Fibroblast of mammary gland (primary cell): Measurements from ENCODE around the gene RRAGA.

Experiments
- DNase-seq: peaks from one replicate; pipeline ENCODE4 v3.0.0-alpha.2; 2010; ENCODE audit warnings: low read depth
- H3K4me3 ChIP-seq: 2 replicates; pipeline ENCODE4 v1.5.1; 2011; ENCODE audit warnings: low read depth, mild to moderate bottlenecking, low read length, moderate library complexity; ENCODE audit not compliant: control insufficient read depth
- CTCF ChIP-seq: conservative IDR thresholded peaks from 2 replicates; pipeline ENCODE4 v1.5.1; 2011; ENCODE audit warnings: low read depth, low read length, inconsistent platforms; ENCODE audit not compliant: control insufficient read depth, insufficient read depth

RRAGA gene

GRCh38 chr9:19036611-19037010 lies 12.6 kb upstream of the RRAGA start:
- H3K4me3 ChIP-seq, result no peak overlapping the region
- DNase-seq, result no peak
- peak; percentile 16 for TF ChIP-seq CTCF

GRCh38 chr9:19049917-19050636 lies 850 bp downstream of the RRAGA start:
- H3K4me3 ChIP-seq, result peak overlapping the region; percentile 96
- no peak for TF ChIP-seq CTCF
- peak; percentile 40 for DNase-seq

GRCh38 chr9:19050637-19051591 lies 1.7 kb downstream of the RRAGA start:
- H3K4me3 ChIP-seq, result peak overlapping the region; percentile 96
- no peak for DNase-seq
- no peak for TF ChIP-seq CTCF

- no peak for TF ChIP-seq CTCF
- H3K4me3 ChIP-seq, result no peak overlapping the region
- DNase-seq, result no peak
Measured at GRCh38 chr9:19057033-19057432, 7.8 kb downstream of the RRAGA start.

- H3K4me3 ChIP-seq, result no peak overlapping the region
- DNase-seq, result no peak
- TF ChIP-seq CTCF, result no peak
Measured at GRCh38 chr9:19074229-19074628, 25.0 kb downstream of the RRAGA start.

- no peak for TF ChIP-seq CTCF
- DNase-seq, result peak; percentile 10
- H3K4me3 ChIP-seq, result no peak overlapping the region
Measured at GRCh38 chr9:19074836-19075235, 25.6 kb downstream of the RRAGA start.
